Nephron progenitor cell (in vitro differentiated cells): ENCODE results near the gene GALNT8.

Experiments used
- DNase-seq: peaks from one replicate; pipeline ENCODE4 v3.0.0; 2021
- H3K27ac Mint-ChIP-seq: 2 replicates; pipeline ENCODE4 v1.8.0; 2021; ENCODE audit warnings: mild to moderate bottlenecking, moderate library complexity, mixed read lengths
- H3K27me3 Mint-ChIP-seq: 2 replicates; pipeline ENCODE4 v1.8.0; 2021; ENCODE audit warnings: mild to moderate bottlenecking, low read depth, mixed read lengths; ENCODE audit not compliant: poor library complexity
- H3K36me3 Mint-ChIP-seq: 2 replicates; pipeline ENCODE4 v1.8.0; 2021; ENCODE audit warnings: low read depth, mixed read lengths
- H3K4me1 Mint-ChIP-seq: 2 replicates; pipeline ENCODE4 v1.8.0; 2021; ENCODE audit warnings: mixed read lengths
- H3K4me3 Mint-ChIP-seq: 2 replicates; pipeline ENCODE4 v1.8.0; 2021; ENCODE audit warnings: mild to moderate bottlenecking, moderate library complexity, mixed read lengths
- H3K9me3 Mint-ChIP-seq: 2 replicates; pipeline ENCODE4 v1.8.0; 2021; ENCODE audit warnings: mild to moderate bottlenecking, moderate library complexity, mixed read lengths
- TF ChIP-seq, protein P1 (sequence below): fragments of 200-600 bp; sonication (generic); IDR thresholded peaks from 2 replicates; pipeline ENCODE4 v1.5.0; 2021; ENCODE audit warnings: antibody characterized with exemption

The GALNT8 gene

DNA sequence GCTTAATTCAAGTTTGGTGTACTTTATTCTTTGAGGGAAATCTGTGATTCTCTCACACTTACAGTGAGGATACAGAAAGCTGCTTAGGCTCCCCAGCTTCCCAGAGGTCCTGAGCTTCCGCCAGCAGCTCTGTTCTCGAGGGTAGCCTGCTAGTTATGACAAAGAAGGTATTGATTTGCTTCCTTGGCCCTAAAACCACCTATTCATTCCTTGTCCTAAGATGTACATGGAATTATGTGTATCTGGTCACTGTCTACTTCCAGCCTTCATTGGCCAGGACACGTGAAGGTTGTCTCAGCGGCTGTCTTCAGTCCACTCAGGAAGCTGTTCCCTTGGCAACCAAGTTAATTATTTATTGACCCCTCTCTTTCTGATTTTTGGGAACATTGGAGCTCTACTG, 55.7 kb downstream of the GALNT8 start:
- Mint-ChIP-seq H3K9me3 (no peaks in the 10 kb centered on the region), H3K4me3 (no peak overlapping the region), H3K27me3 (peaks cover 16% of the 10 kb centered on the region), H3K27ac (no peak overlapping the region), H3K4me1 (peaks cover 28% of the 10 kb centered on the region), H3K36me3 (peaks cover 38% of the 10 kb centered on the region)
- TF ChIP-seq, protein P1, sequence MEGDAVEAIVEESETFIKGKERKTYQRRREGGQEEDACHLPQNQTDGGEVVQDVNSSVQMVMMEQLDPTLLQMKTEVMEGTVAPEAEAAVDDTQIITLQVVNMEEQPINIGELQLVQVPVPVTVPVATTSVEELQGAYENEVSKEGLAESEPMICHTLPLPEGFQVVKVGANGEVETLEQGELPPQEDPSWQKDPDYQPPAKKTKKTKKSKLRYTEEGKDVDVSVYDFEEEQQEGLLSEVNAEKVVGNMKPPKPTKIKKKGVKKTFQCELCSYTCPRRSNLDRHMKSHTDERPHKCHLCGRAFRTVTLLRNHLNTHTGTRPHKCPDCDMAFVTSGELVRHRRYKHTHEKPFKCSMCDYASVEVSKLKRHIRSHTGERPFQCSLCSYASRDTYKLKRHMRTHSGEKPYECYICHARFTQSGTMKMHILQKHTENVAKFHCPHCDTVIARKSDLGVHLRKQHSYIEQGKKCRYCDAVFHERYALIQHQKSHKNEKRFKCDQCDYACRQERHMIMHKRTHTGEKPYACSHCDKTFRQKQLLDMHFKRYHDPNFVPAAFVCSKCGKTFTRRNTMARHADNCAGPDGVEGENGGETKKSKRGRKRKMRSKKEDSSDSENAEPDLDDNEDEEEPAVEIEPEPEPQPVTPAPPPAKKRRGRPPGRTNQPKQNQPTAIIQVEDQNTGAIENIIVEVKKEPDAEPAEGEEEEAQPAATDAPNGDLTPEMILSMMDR, result no peak
- no peak for DNase-seq

DNA sequence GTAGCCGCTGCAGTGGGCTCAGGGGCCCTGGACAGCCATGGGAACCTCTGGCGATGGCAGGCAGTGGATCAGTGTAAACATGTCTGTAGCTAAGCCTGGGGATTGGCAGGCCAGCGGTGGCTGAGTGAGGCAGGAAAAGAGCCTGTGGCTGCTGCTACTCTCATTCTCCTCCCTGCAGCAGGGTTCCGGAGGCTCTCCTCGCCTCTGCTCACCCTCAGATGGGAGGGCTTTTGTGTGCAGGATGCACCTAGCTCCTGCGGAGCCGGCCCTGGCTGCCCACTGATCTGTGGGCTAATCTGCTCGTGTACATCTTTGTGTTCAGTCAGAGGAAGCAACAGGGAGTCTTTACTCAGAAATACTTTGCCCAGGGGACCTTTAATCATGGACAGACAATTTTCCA, 59.5 kb downstream of the GALNT8 start:
- Mint-ChIP-seq H3K9me3 (peaks cover 14% of the 10 kb centered on the region), H3K4me3 (no peak overlapping the region), H3K27ac (no peak overlapping the region), H3K27me3 (peaks cover 36% of the 10 kb centered on the region), H3K36me3 (peaks cover 28% of the 10 kb centered on the region), H3K4me1 (peaks cover 7% of the 10 kb centered on the region)
- TF ChIP-seq, protein P1, result no peak
- no peak for DNase-seq

DNA sequence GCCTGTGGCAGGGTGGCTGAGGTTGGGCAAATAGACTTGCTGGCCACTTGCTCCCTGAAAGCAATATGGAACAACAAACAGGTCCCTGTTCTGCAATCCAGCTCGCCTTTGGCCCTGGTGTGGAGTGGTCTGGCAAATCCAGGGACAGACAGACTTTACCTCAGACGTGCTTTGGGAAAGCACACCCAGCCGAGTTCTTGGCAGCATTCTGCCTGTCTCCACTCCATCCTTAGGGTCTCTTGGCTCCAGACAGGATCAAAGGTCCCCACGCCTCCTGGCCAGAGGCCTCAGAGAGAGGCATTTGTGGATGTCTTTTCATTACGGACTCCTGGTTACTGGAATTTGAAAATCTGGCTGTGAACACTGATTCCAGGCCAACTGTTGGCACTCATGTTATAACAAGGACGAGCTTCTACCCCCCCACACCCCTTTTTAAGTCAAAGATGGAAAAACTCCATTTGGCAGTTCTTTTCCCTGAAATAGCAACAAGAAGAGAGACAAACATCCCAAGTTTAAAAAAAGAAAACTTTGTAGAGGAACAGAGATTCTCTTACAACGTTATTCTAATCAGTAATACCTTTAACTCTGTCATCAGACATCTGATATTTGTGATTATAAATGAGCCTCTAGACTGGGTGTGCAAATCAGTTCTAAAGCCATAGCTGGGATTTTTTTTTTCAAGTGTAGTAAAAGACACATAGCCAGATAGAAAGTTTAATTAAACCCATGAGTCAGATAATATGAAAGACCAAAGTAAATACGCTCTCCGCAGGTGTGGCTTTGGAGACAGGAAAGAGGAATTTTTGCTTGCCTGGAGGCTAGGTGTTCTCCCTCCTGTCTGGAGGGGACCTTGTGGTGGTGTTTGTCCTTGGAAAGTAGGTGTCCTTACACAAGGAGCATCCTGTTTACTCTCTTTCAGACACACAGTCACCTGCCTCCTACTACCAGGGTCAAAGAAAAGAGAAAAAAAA, 60.7 kb downstream of the GALNT8 start:
- Mint-ChIP-seq H3K36me3 (peaks cover 28% of the 10 kb centered on the region), H3K4me3 (no peak overlapping the region), H3K27ac (no peak overlapping the region), H3K9me3 (peaks cover 24% of the 10 kb centered on the region), H3K27me3 (peaks cover 48% of the 10 kb centered on the region), H3K4me1 (peaks cover 7% of the 10 kb centered on the region)
- no peak for DNase-seq
- TF ChIP-seq, protein P1, result no peak

DNA sequence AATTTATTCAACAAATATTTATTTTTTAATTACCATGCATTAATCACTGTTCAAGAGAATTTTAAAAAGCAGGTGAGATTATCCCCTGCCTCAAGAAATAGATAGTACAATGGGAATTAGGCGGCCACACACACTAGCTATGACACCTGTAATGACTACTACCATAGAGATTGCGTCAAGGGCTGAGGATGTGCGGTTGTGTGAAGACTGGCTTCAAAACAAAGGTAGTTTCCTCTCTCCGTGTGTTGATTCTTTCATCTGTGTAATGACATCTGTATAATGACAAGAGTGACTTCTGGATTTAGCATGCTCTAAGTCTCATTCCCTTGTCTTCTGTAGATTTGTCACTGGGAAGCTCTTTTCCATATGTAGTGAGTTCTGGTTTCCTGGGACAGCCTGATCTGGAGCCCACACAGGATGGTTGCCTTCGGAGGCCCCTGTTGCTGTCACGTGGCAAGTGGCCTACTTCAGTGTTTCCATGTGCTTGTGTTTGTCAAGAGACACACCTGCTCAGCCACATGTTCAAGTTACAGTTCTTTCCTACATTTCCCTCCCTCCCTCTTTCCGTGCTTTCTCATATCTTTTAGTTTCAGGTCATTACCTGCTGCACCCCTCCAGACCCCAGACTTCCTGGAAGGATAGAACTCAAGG, 64.3 kb downstream of the GALNT8 start:
- no peak overlapping the region for H3K27ac Mint-ChIP-seq

DNA sequence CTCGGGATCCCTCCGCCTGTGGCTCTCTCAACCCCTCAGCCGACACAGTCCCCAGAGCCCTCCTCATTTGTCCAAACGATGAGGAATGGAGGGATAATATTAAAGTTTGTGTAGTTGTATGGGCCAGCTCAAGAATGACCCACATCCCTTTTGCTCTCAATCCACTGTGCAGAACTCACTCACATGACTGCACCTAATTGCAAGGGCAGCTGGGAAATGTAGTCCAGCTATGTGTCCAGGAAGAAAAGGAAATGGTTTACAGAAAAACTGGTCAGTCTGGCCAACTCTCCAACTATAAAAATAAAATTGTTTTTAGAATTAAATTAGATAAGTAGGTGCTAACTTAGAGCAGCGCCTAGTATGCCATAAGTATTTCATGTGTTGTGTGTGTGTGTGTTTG, 66.6 kb downstream of the GALNT8 start:
- Mint-ChIP-seq H3K27me3 (peaks cover 41% of the 10 kb centered on the region), H3K9me3 (peaks cover 45% of the 10 kb centered on the region), H3K4me1 (peaks cover 23% of the 10 kb centered on the region), H3K36me3 (peaks cover 51% of the 10 kb centered on the region), H3K27ac (no peak overlapping the region), H3K4me3 (no peak overlapping the region)
- TF ChIP-seq, protein P1, result no peak
- no peak for DNase-seq

More for the DNA sequence above, 64.3 kb downstream of the GALNT8 start:
- H3K36me3 Mint-ChIP-seq, result peaks cover 34% of the 10 kb centered on the region
- no peak overlapping the region for H3K4me3 Mint-ChIP-seq
- H3K4me1 Mint-ChIP-seq, result peaks cover 27% of the 10 kb centered on the region
- H3K27me3 Mint-ChIP-seq, result peaks cover 51% of the 10 kb centered on the region
- DNase-seq, result no peak
- H3K9me3 Mint-ChIP-seq, result peaks cover 29% of the 10 kb centered on the region
- TF ChIP-seq, protein P1, result no peak
